Measurements from ENCODE around the gene SULT4A1.

SULT4A1 gene

DNA sequence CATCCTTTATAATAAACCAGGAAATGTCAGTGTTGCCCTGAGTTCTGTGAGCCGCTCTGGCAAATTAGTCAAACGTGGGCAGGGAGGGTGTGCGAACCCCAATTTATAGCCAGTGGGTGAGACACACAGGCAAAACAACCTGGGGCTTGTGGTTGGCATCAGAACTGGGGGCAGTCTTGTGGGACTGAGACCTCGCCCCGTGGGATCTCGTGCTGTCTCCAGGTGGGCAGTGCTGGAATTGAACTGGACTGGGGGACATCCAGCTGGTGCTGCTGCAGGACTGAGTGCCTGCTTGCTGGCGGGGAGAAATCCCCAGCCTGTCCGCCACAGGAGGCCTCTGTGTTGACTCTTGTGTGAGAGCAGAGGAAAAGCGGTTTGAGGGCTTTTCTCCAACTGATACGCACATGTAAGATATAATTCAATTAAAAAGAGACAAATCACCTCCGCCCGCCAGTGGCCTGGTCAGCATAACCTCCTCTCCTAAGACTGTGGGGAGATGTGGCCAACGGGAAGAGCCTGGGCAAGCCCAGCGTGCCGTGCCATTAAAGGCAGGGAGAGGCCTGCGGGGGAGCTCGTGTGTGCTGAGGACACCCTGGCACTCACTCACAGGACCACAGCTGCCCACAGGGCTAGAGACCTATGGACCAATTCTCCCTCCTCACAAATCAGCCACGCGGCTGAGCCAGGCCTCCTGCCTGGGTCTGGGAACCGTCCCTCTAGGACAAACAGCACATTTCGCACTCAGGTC lies 18.4 kb downstream of the SULT4A1 start:
- Histone ChIP-seq H3K4me1 (ENCODE audit: control insufficient read depth, insufficient read depth, low read length, unreplicated experiment) (no peaks in the 10 kb centered on the region), H2AFZ (ENCODE audit: low read length, unreplicated experiment) (no peak overlapping the region), H3K36me3 (ENCODE audit: insufficient read depth, low read length) (no peaks in the 10 kb centered on the region), H3K79me2 (ENCODE audit: control insufficient read depth, insufficient read depth, low read length, unreplicated experiment) (no peaks in the 10 kb centered on the region), H3K27me3 (ENCODE audit: insufficient read depth, low read length) (no peaks in the 10 kb centered on the region), H3K4me3 (ENCODE audit: low read depth, low read length) (no peak overlapping the region), H3K27ac (ENCODE audit: low read depth, low read length) (no peak overlapping the region)

DNA sequence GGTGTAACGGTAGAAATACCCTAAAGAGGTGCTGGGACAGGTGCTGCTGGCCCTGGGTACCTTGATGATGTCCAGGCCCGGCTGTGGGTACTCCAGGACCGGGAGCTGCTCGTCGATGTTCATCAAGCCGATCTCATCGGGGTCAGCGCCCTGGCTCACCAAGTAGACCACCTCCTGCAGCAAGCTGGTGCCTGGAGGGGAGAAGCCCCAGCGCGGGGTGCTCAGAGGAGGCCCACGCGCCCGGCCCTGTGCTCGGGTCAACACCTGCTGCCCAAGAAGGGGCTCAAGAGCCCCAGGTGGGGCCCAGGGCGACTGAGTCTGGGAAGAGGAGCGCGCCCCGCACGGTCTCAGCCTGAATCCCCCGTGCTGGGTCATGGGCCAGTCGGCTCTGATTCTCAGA lies 20.6 kb downstream of the SULT4A1 start:
- no peaks in the 10 kb centered on the region for H3K4me1 ChIP-seq (ENCODE audit: control insufficient read depth, insufficient read depth, low read length, unreplicated experiment)
- no peaks in the 10 kb centered on the region for H3K27me3 ChIP-seq (ENCODE audit: insufficient read depth, low read length)

DNA sequence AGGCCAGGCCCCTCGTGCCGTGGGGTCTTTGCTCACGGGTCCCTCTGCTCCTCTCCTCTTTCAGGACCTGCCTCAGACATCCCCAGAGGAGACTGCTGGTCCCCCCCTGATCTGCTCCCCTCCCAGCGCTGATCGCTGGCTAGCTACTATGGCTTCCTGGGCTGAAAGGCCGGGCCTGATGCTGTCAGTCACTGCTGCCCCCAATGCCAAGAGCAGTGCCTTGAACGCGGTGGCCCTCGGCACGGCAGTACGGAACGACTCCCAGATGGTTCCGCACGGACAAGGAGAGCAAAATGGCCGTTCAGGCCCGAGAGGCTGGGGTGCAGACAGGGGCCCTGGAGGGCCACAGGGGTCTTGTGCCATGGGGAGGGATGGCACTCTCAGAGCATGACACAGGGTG lies 21.5 kb downstream of the SULT4A1 start:
- no peaks in the 10 kb centered on the region for H3K4me1 ChIP-seq (ENCODE audit: control insufficient read depth, insufficient read depth, low read length, unreplicated experiment)
- H3K36me3 ChIP-seq (ENCODE audit: insufficient read depth, low read length): no peaks in the 10 kb centered on the region
- no peak overlapping the region for H2AFZ ChIP-seq (ENCODE audit: low read length, unreplicated experiment)
- H3K79me2 ChIP-seq (ENCODE audit: control insufficient read depth, insufficient read depth, low read length, unreplicated experiment): no peaks in the 10 kb centered on the region
- H3K27me3 ChIP-seq (ENCODE audit: insufficient read depth, low read length): no peaks in the 10 kb centered on the region
- H3K4me3 ChIP-seq (ENCODE audit: low read depth, low read length): no peak overlapping the region
- H3K27ac ChIP-seq (ENCODE audit: low read depth, low read length): no peak overlapping the region

More for the DNA sequence above, 20.6 kb downstream of the SULT4A1 start:
- Histone ChIP-seq H2AFZ (ENCODE audit: low read length, unreplicated experiment) (no peak overlapping the region), H3K79me2 (ENCODE audit: control insufficient read depth, insufficient read depth, low read length, unreplicated experiment) (no peaks in the 10 kb centered on the region), H3K4me3 (ENCODE audit: low read depth, low read length) (no peak overlapping the region), H3K36me3 (ENCODE audit: insufficient read depth, low read length) (no peaks in the 10 kb centered on the region), H3K27ac (ENCODE audit: low read depth, low read length) (no peak overlapping the region)

DNA sequence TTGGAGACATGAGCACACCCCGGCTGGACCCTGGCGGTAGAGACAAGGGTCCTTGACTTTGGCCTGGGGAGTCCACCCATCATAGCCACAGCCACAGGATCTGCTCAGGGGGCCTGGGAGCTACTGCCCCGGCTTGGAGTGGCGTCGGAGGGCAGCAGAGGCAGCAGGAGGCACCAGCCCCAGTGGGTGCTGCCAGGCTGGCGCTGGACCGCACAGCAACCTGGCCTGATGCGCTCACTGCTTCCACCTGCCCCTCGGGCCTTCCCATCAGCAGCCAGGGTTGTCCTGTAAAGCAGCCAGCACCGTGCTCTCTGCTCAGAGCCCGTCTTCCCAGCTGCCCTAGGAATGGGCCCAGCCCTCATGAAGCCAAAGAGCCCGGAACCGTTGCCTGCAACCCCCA lies 21.9 kb downstream of the SULT4A1 start:
- Histone ChIP-seq H3K27me3 (ENCODE audit: insufficient read depth, low read length) (no peaks in the 10 kb centered on the region), H3K4me1 (ENCODE audit: control insufficient read depth, insufficient read depth, low read length, unreplicated experiment) (no peaks in the 10 kb centered on the region), H3K27ac (ENCODE audit: low read depth, low read length) (no peak overlapping the region), H3K79me2 (ENCODE audit: control insufficient read depth, insufficient read depth, low read length, unreplicated experiment) (no peaks in the 10 kb centered on the region), H3K4me3 (ENCODE audit: low read depth, low read length) (no peak overlapping the region), H3K36me3 (ENCODE audit: insufficient read depth, low read length) (no peaks in the 10 kb centered on the region), H2AFZ (ENCODE audit: low read length, unreplicated experiment) (no peak overlapping the region)

DNA sequence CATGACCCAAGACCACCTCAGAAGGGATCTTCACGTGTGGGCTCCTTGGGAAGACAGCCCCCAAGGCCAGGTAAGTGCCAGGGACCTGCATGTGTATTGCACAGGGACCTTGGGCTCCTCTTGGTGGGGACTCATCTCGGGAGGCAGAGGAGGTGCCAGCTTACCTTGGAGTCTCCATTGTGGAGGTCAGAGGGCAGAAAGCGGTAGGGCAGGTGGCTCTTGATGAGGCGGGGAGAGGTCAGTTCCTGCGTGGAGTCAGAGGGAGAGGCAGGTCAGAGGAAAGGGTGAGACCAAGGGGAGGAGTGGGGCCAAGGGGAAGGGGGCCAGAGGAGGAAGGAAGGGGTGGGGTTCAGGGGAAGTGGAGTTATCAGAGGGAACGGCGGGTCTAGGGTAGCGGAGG lies 22.5 kb downstream of the SULT4A1 start:
- no peaks in the 10 kb centered on the region for H3K27me3 ChIP-seq (ENCODE audit: insufficient read depth, low read length)
- no peaks in the 10 kb centered on the region for H3K4me1 ChIP-seq (ENCODE audit: control insufficient read depth, insufficient read depth, low read length, unreplicated experiment)
- no peak overlapping the region for H2AFZ ChIP-seq (ENCODE audit: low read length, unreplicated experiment)
- H3K36me3 ChIP-seq (ENCODE audit: insufficient read depth, low read length): no peaks in the 10 kb centered on the region
- H3K79me2 ChIP-seq (ENCODE audit: control insufficient read depth, insufficient read depth, low read length, unreplicated experiment): no peaks in the 10 kb centered on the region
- no peak overlapping the region for H3K27ac ChIP-seq (ENCODE audit: low read depth, low read length)
- H3K4me3 ChIP-seq (ENCODE audit: low read depth, low read length): no peak overlapping the region

DNA sequence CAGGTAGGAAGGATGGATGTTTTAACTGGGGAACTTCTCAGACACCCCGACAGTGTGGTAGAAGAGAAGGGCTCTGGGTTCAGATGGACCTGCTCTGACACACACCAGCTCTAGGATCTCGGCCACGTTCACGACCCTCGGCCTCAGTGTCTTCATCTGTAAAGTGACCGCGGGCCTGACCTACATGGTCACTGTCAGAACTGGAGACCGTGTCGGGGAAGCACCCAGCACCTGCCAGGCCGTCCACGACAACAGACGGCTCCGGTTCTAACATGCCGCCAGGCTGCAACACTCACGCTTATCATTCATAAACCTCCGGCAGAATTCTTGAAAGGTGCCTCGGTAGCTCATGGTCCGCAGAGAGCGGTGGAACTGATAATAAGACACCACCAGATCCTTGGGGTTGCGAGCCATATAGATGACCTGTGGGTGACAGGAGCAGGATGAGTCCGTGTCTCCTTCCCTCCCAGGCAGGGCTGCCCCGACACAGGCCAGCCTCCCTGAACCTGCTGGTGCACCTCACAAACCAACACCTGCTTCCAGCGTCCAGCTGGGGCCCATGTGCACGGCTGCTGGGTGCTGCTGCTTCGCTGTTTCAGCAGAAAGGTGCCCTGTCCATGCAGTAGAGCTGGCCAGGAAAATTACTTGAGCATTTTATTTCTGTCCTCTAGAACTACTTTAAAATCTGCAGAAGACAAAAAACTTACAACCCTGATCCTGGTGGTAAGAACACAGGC lies 23.6 kb downstream of the SULT4A1 start:
- no peaks in the 10 kb centered on the region for H3K36me3 ChIP-seq (ENCODE audit: insufficient read depth, low read length)
- no peak overlapping the region for H2AFZ ChIP-seq (ENCODE audit: low read length, unreplicated experiment)
- no peak overlapping the region for H3K4me3 ChIP-seq (ENCODE audit: low read depth, low read length)
- H3K27ac ChIP-seq (ENCODE audit: low read depth, low read length): no peak overlapping the region
- no peaks in the 10 kb centered on the region for H3K27me3 ChIP-seq (ENCODE audit: insufficient read depth, low read length)
- no peaks in the 10 kb centered on the region for H3K4me1 ChIP-seq (ENCODE audit: control insufficient read depth, insufficient read depth, low read length, unreplicated experiment)
- no peaks in the 10 kb centered on the region for H3K79me2 ChIP-seq (ENCODE audit: control insufficient read depth, insufficient read depth, low read length, unreplicated experiment)

DNA sequence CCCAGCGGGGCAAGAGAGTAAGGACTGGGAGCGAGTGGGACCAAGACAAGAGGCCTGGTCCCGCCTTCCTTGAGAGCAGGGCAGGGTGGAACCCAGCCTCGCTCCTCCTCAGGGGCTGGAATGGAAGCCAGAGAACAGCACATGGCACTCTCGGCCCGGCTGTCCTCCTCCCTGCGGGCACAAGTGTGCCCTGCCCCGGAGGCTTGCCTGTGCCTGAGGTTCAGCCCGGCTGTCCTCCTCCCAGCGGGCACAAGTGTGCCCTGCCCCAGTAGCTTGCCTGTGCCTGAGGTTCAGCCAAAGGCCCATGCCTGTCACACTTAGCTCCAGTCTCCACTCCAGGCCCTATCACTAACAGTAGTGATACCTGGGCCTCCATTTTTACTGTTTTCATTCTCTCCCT lies 24.2 kb downstream of the SULT4A1 start:
- no peaks in the 10 kb centered on the region for H3K27me3 ChIP-seq (ENCODE audit: insufficient read depth, low read length)
- H3K36me3 ChIP-seq (ENCODE audit: insufficient read depth, low read length): no peaks in the 10 kb centered on the region
- no peak overlapping the region for H3K27ac ChIP-seq (ENCODE audit: low read depth, low read length)
- H3K79me2 ChIP-seq (ENCODE audit: control insufficient read depth, insufficient read depth, low read length, unreplicated experiment): no peaks in the 10 kb centered on the region
- no peak overlapping the region for H2AFZ ChIP-seq (ENCODE audit: low read length, unreplicated experiment)
- no peak overlapping the region for H3K4me3 ChIP-seq (ENCODE audit: low read depth, low read length)
- no peaks in the 10 kb centered on the region for H3K4me1 ChIP-seq (ENCODE audit: control insufficient read depth, insufficient read depth, low read length, unreplicated experiment)

DNA sequence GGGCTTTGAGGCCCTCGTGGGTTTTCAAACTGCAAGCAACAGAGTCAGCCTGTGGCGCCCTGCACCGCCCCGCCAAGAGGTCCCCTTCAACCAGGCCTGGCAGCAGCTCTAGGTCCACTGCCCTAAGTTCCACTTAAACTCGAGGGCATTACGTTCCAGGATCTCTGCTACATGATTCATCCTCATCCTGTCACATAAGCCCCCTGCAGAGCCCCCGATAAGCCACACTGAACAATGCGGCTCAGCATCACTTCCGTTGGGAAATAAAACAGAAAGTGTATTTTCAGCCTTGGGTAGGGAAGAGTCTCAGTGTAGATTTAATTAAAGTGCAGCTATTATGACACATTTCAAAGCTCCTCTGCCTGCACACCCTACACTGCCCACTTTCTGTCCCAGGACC lies 24.6 kb downstream of the SULT4A1 start:
- H3K4me1 ChIP-seq (ENCODE audit: control insufficient read depth, insufficient read depth, low read length, unreplicated experiment): no peaks in the 10 kb centered on the region
- H3K27ac ChIP-seq (ENCODE audit: low read depth, low read length): no peak overlapping the region
- H3K4me3 ChIP-seq (ENCODE audit: low read depth, low read length): no peak overlapping the region
- H3K27me3 ChIP-seq (ENCODE audit: insufficient read depth, low read length): no peaks in the 10 kb centered on the region
- no peaks in the 10 kb centered on the region for H3K79me2 ChIP-seq (ENCODE audit: control insufficient read depth, insufficient read depth, low read length, unreplicated experiment)
- no peaks in the 10 kb centered on the region for H3K36me3 ChIP-seq (ENCODE audit: insufficient read depth, low read length)
- no peak overlapping the region for H2AFZ ChIP-seq (ENCODE audit: low read length, unreplicated experiment)

DNA sequence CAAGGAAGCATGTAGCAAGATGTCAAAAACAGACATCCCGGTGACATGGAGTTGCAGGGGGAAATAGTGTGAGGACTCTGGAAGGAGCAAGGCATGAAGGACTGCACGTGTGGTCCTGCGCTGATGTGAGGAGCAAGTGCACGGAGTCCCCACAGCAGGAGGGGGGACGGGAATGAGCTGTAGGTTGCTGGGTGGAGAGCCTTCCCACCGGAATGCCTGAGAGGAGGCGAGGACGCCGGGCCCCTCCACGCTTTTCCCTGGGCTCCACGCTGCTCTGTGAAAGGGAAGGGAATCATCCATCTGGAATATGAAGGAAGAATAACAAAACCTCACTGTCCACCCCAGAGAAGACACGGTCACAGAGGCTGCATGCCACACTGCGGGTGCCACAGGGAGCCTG lies 26.6 kb downstream of the SULT4A1 start:
- Histone ChIP-seq H3K79me2 (ENCODE audit: control insufficient read depth, insufficient read depth, low read length, unreplicated experiment) (no peaks in the 10 kb centered on the region), H2AFZ (ENCODE audit: low read length, unreplicated experiment) (no peak overlapping the region), H3K4me3 (ENCODE audit: low read depth, low read length) (no peak overlapping the region), H3K27me3 (ENCODE audit: insufficient read depth, low read length) (no peaks in the 10 kb centered on the region), H3K27ac (ENCODE audit: low read depth, low read length) (no peak overlapping the region), H3K4me1 (ENCODE audit: control insufficient read depth, insufficient read depth, low read length, unreplicated experiment) (no peaks in the 10 kb centered on the region), H3K36me3 (ENCODE audit: insufficient read depth, low read length) (no peaks in the 10 kb centered on the region)

DNA sequence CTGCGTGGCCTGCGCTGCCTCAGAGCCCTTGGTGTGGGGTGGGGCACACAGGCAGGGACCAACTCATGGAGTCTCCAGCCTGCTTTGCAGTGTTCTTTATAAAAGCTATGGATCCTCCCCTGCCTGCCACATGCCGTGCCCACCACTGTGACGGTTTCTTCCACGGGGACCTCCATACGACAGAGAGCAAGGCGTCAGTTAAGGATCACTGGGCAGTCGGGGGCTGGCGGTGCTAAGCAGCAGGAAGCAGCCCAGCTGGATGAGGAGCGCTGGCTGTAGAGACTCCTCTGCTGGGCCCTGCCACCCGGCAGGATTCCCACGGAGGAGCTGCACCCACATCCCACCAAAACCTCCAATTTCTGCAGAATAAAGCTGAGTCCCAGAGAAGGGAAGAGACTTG lies 27.1 kb downstream of the SULT4A1 start:
- H3K36me3 ChIP-seq (ENCODE audit: insufficient read depth, low read length): no peaks in the 10 kb centered on the region
- H2AFZ ChIP-seq (ENCODE audit: low read length, unreplicated experiment): no peak overlapping the region
- H3K4me3 ChIP-seq (ENCODE audit: low read depth, low read length): no peak overlapping the region
- H3K27me3 ChIP-seq (ENCODE audit: insufficient read depth, low read length): no peaks in the 10 kb centered on the region
- no peaks in the 10 kb centered on the region for H3K79me2 ChIP-seq (ENCODE audit: control insufficient read depth, insufficient read depth, low read length, unreplicated experiment)
- no peak overlapping the region for H3K27ac ChIP-seq (ENCODE audit: low read depth, low read length)
- peaks cover under 1% of the 10 kb centered on the region for H3K4me1 ChIP-seq (ENCODE audit: control insufficient read depth, insufficient read depth, low read length, unreplicated experiment)

All from ACC112 (cell line).